ENCODE measurements around the gene INPP5A.

INPP5A gene

GRCh38 chr10:132776821-132777220 lies 239.2 kb downstream of the INPP5A start:
- no peak for TF ChIP-seq CTCF (IDR thresholded peaks at IDR 0.05; ENCODE audit: low read length, missing control alignments)
- H3K4me3 ChIP-seq (replicated peaks; ENCODE audit: low read depth, low read length): no peak overlapping the region

GRCh38 chr10:132777441-132777840 lies 239.9 kb downstream of the INPP5A start:
- no peak overlapping the region for H3K4me3 ChIP-seq (replicated peaks; ENCODE audit: low read depth, low read length)
- DNase-seq (ENCODE audit: low read depth): no peak
- TF ChIP-seq CTCF (IDR thresholded peaks at IDR 0.05; ENCODE audit: low read length, missing control alignments): no peak

More at GRCh38 chr10:132776821-132777220, 239.2 kb downstream of the INPP5A start:
- no peak for DNase-seq (ENCODE audit: low read depth)

- DNase-seq (ENCODE audit: low read depth): no peak
- TF ChIP-seq CTCF (IDR thresholded peaks at IDR 0.05; ENCODE audit: low read length, missing control alignments): no peak
- H3K4me3 ChIP-seq (replicated peaks; ENCODE audit: low read depth, low read length): no peak overlapping the region
Observed at GRCh38 chr10:132779549-132780294, 242.1 kb downstream of the INPP5A start.

DNA sequence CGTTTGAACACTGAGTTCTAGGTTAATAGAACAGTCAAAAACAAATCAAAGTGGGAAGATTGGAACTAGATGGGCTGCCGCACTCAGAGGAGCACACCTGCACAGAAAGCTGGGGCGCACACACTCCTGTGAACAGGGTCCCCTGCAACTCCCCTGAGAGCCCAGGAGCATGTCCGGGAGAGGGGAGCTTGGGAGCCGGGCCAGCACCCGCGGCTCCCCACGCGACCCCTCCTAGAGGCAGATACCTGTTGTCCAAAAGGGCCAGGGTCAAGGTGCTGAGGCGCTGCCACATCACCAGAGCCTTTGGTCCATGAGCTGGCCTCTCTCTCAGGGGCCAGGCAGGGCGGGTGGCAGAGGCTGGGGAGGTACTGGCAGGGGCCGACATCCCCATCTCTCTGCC lies 242.8 kb downstream of the INPP5A start:
- no peak for DNase-seq (ENCODE audit: low read depth)
- TF ChIP-seq CTCF (IDR thresholded peaks at IDR 0.05; ENCODE audit: low read length, missing control alignments): no peak
- no peak overlapping the region for H3K4me3 ChIP-seq (replicated peaks; ENCODE audit: low read depth, low read length)

DNA sequence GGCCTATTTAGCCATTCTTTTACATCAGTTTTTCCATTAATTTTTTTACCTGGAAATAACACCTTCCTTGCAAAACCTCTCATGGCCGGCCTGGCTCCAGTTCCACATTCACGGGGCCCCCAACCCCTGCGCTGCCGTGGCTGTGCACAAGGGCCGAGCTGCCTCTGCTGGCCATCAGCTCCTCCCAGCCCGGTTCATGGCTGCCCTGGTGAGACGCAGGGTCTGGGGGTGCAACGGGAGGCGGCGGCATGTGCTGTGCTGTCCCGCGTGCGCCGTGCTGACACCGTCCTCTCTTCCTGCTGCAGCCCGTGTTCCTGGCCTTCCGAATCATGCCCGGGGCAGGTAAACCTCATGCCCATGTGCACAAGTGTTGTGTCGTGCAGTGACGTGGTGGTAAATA lies 244.0 kb downstream of the INPP5A start:
- TF ChIP-seq CTCF (IDR thresholded peaks at IDR 0.05; ENCODE audit: low read length, missing control alignments): no peak
- DNase-seq (ENCODE audit: low read depth): no peak
- H3K4me3 ChIP-seq (replicated peaks; ENCODE audit: low read depth, low read length): no peak overlapping the region

DNA sequence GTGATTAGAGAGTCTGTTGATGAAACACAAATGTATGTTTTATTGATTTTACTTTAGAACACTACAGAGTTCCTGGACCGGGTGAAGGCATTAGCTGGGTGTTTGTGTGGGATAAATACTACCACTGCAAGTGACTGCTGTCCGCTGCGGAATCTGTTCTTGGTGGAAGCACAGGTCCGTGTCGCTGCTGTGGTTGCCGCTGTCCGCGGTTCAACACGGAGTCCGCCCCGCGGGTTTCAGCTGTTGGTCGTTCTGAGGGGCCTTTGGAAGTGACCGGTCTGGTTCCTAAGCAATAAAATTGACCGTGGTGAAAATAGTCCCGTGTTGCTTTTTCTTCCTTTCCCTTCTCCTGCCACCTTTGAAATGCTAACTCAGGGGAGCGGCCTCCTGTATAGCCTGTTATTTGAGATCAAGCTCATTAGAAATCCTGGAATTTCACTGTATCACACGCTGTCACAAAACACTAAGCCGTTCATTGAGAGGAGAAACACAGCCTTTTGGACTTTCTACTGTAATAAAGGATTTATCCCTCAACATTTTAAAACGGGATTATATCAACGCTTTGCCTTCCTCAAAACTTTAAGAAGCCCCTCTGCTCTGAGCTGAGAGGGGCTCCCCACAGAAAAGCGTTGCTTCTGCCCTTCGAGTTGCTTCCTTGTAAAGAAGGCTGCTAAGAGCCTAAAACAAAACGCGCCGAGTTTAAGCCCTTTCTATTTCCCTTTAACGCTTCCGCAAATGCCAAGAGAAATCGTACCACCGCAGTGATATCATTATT lies 245.8 kb downstream of the INPP5A start:
- H3K4me3 ChIP-seq (replicated peaks; ENCODE audit: low read depth, low read length): no peak overlapping the region
- TF ChIP-seq CTCF (IDR thresholded peaks at IDR 0.05; ENCODE audit: low read length, missing control alignments): no peak
- DNase-seq (ENCODE audit: low read depth): no peak
